GM23248 (cell line): Measurements from ENCODE around the gene PIBF1. TPM values are rescaled to one million over a fixed set of nuclear protein-coding genes. Genes with fewer than 3 reads are reported as not detected.
"Not testable (repeated sequence)": the region's sequence is repeated elsewhere in the genome, so short reads cannot be mapped to it uniquely, and the experiment has no call there.

Source experiments
- DNase-seq: peaks from one replicate; pipeline ENCODE4 v3.0.0-alpha.2; 2015
- H2AFZ ChIP-seq: fragments of 200-600 bp; sonication (generic); 2 replicates; pipeline ENCODE4 v1.6.1; 2016; ENCODE audit warnings: antibody characterized with exemption
- H3F3A ChIP-seq: fragments of 200-600 bp; sonication (generic); 2 replicates; pipeline ENCODE4 v1.6.1; 2016; ENCODE audit warnings: mild to moderate bottlenecking, antibody characterized with exemption, mixed run types; ENCODE audit not compliant: insufficient read depth
- H3K27ac ChIP-seq: fragments of 200-600 bp; sonication (generic); 2 replicates; pipeline ENCODE4 v1.5.1; 2016; ENCODE audit warnings: mild to moderate bottlenecking
- H3K27me3 ChIP-seq: fragments of 200-600 bp; sonication (generic); replicated peaks from 2 replicates; pipeline ENCODE4 v1.6.1; 2016; ENCODE audit warnings: mild to moderate bottlenecking; ENCODE audit not compliant: insufficient read depth
- H3K36me3 ChIP-seq: fragments of 200-600 bp; sonication (generic); 2 replicates; pipeline ENCODE4 v1.6.1; 2016; ENCODE audit warnings: low read depth, mild to moderate bottlenecking
- H3K4me1 ChIP-seq: fragments of 200-600 bp; sonication (generic); 2 replicates; pipeline ENCODE4 v1.6.1; 2016; ENCODE audit warnings: mild to moderate bottlenecking; ENCODE audit not compliant: insufficient read depth
- H3K4me2 ChIP-seq: fragments of 200-600 bp; sonication (generic); one replicate; pipeline ENCODE4 v1.6.1; 2016; ENCODE audit warnings: mild to moderate bottlenecking; ENCODE audit not compliant: unreplicated experiment
- H3K4me3 ChIP-seq: fragments of 200-600 bp; sonication (generic); 2 replicates; pipeline ENCODE4 v1.5.1; 2016; ENCODE audit warnings: mild to moderate bottlenecking
- H3K79me2 ChIP-seq: fragments of 200-600 bp; sonication (generic); 2 replicates; pipeline ENCODE4 v1.6.1; 2016; ENCODE audit warnings: mild to moderate bottlenecking; ENCODE audit not compliant: insufficient read depth
- H3K9ac ChIP-seq: fragments of 200-600 bp; sonication (generic); 2 replicates; pipeline ENCODE4 v1.6.1; 2016; ENCODE audit warnings: mild to moderate bottlenecking
- H3K9me2 ChIP-seq: fragments of 200-600 bp; sonication (generic); 2 replicates; pipeline ENCODE4 v1.6.1; 2016; ENCODE audit warnings: mixed run types, mild to moderate bottlenecking, moderate library complexity; ENCODE audit not compliant: insufficient read depth
- H3K9me3 ChIP-seq: fragments of 200-600 bp; sonication (generic); one replicate; pipeline ENCODE4 v1.6.1; 2017; ENCODE audit warnings: low read depth
- H4K20me1 ChIP-seq: fragments of 200-600 bp; sonication (generic); 2 replicates; pipeline ENCODE4 v1.6.0; 2016; ENCODE audit not compliant: insufficient read depth
- EZH2 ChIP-seq: fragments of 200-600 bp; sonication (generic); IDR thresholded peaks from 2 replicates; pipeline ENCODE4 v1.6.1; 2018; ENCODE audit warnings: antibody characterized with exemption, mild to moderate bottlenecking; ENCODE audit not compliant: insufficient read depth, poor library complexity, severe bottlenecking
- EZH2phosphoT487 ChIP-seq: fragments of 200-600 bp; sonication (generic); IDR thresholded peaks from 2 replicates; pipeline ENCODE4 v1.6.1; 2018; ENCODE audit warnings: antibody characterized with exemption, moderate library complexity, mild to moderate bottlenecking, low read depth; ENCODE audit not compliant: insufficient read depth
- WGBS, 2 experiments: methylation state at CpG; one replicate each; pipeline ENCODE4 v1.1.6; 2015 to 2017; ENCODE audit warnings: low lambda C conversion rate in 2 of 2, low coverage in 1 of 2; ENCODE audit errors: missing lambda C conversion rate in 2 of 2; 5-methylcytosine and 5-hydroxymethylcytosine counted together
- in situ Hi-C: fragments of 300-500 bp; cut with MboI; formaldehyde crosslinking; loops from 2 replicates; pipeline ENCODE4 v1.15.0; 2020
- polyA plus RNA-seq: library from polyadenylated mRNA; unstranded; fragments of >200 nt; fragmentation: Nextera tagmentation; extraction: Ambion mirVana; gene quantifications from 2 replicates; pipeline ENCODE4 v1.2.1, GENCODE V29; 2016
- total RNA-seq: library from RNA; depleted of rRNA; stranded (reverse); fragments of >200 nt; shearing (Covaris generic); gene quantifications from 2 replicates; pipeline ENCODE4 v1.2.3, GENCODE V29; 2014

Gene PIBF1
- total and polyA plus RNA-seq, 2 experiments from 2014 or later, result 15.2 to 17.0 TPM

GRCh38 chr13:72891423-72891822 lies 109.5 kb downstream of the PIBF1 start:
- no peak overlapping the region for H3K9ac ChIP-seq
- no peaks in the 10 kb centered on the region for H3K9me3 ChIP-seq
- H3K4me2 ChIP-seq, result no peak overlapping the region
- H3K27ac ChIP-seq, result no peak overlapping the region
- no peak for DNase-seq
- no peak for TF ChIP-seq EZH2phosphoT487
- no peak for TF ChIP-seq EZH2
- no peaks in the 10 kb centered on the region for H3K9me2 ChIP-seq
- H2AFZ ChIP-seq, result no peak overlapping the region
- H4K20me1 ChIP-seq, result no peaks in the 10 kb centered on the region
- peaks cover 15% of the 10 kb centered on the region for H3K4me1 ChIP-seq
- H3K36me3 ChIP-seq, result peaks cover 8% of the 10 kb centered on the region; the same call in 1 of the 2 replicates
- in situ Hi-C loops, result no loop called here
- H3F3A ChIP-seq, result no peaks in the 10 kb centered on the region
- WGBS, 2 experiments, result 95 to 98% methylated on average over 3 of the region's 3 CpGs
- no peaks in the 10 kb centered on the region for H3K27me3 ChIP-seq
- no peak overlapping the region for H3K4me3 ChIP-seq
- no peaks in the 10 kb centered on the region for H3K79me2 ChIP-seq

- Histone ChIP-seq H4K20me1 (no peaks in the 10 kb centered on the region), H3K4me2 (no peak overlapping the region)
- 98% methylated on average over 4 of the region's 4 CpGs for WGBS, 2 experiments
Observed at GRCh38 chr13:72896869-72897268, 114.9 kb downstream of the PIBF1 start.

GRCh38 chr13:72901546-72901945 lies 119.6 kb downstream of the PIBF1 start:
- DNase-seq, in situ Hi-C loops, H3F3A ChIP-seq, H2AFZ ChIP-seq, H3K9me2 ChIP-seq, H3K4me3 ChIP-seq, H4K20me1 ChIP-seq, H3K4me1 ChIP-seq, H3K4me2 ChIP-seq, H3K27me3 ChIP-seq, H3K79me2 ChIP-seq, H3K9me3 ChIP-seq, H3K27ac ChIP-seq, H3K36me3 ChIP-seq, H3K9ac ChIP-seq: not testable (repeated sequence)
- 42 to 49% methylated on average over 7 of the region's 7 CpGs for WGBS, 2 experiments

More at GRCh38 chr13:72896869-72897268, 114.9 kb downstream of the PIBF1 start:
- Histone ChIP-seq H3K79me2 (no peaks in the 10 kb centered on the region), H3K27ac (no peak overlapping the region), H3F3A (no peaks in the 10 kb centered on the region), H3K4me3 (no peak overlapping the region), H2AFZ (no peak overlapping the region), H3K27me3 (no peaks in the 10 kb centered on the region), H3K9ac (no peak overlapping the region), H3K9me3 (no peaks in the 10 kb centered on the region), H3K4me1 (peaks cover 7% of the 10 kb centered on the region; the same call in 1 of the 2 replicates), H3K9me2 (no peaks in the 10 kb centered on the region), H3K36me3 (peaks cover 6% of the 10 kb centered on the region; the same call in 1 of the 2 replicates)
- TF ChIP-seq EZH2phosphoT487 (no peak), EZH2 (no peak)
- no peak for DNase-seq
- in situ Hi-C loops, result no loop called here

GRCh38 chr13:72908416-72908815 lies 126.5 kb downstream of the PIBF1 start:
- Histone ChIP-seq H4K20me1 (no peaks in the 10 kb centered on the region), H3K27ac (no peak overlapping the region), H3K9ac (no peak overlapping the region), H3K27me3 (no peaks in the 10 kb centered on the region), H3K9me3 (no peaks in the 10 kb centered on the region), H3K9me2 (no peaks in the 10 kb centered on the region), H3K79me2 (no peaks in the 10 kb centered on the region), H3K4me1 (no peaks in the 10 kb centered on the region), H3F3A (no peaks in the 10 kb centered on the region), H3K4me2 (no peak overlapping the region), H2AFZ (no peak overlapping the region), H3K4me3 (no peak overlapping the region), H3K36me3 (peaks cover 30% of the 10 kb centered on the region)
- in situ Hi-C loops, result no loop called here
- TF ChIP-seq EZH2phosphoT487 (no peak), EZH2 (no peak)
- no peak for DNase-seq
- WGBS, 2 experiments, result 98% methylated on average over 4 of the region's 4 CpGs

- in situ Hi-C loops, result no loop called here
- Histone ChIP-seq H3K4me3 (no peak overlapping the region), H3F3A (no peaks in the 10 kb centered on the region), H3K9me2 (no peaks in the 10 kb centered on the region), H3K79me2 (no peaks in the 10 kb centered on the region), H3K4me1 (no peaks in the 10 kb centered on the region), H3K9ac (no peak overlapping the region), H3K9me3 (no peaks in the 10 kb centered on the region), H3K4me2 (no peak overlapping the region), H3K36me3 (peaks cover 31% of the 10 kb centered on the region), H3K27ac (no peak overlapping the region), H4K20me1 (no peaks in the 10 kb centered on the region), H3K27me3 (no peaks in the 10 kb centered on the region), H2AFZ (no peak overlapping the region)
- TF ChIP-seq EZH2phosphoT487 (no peak), EZH2 (no peak)
- DNase-seq, result no peak
- WGBS, 2 experiments, result 92 to 100% methylated on average over 1 of the region's 1 CpG
Observed at GRCh38 chr13:72911981-72912380, 130.0 kb downstream of the PIBF1 start.
